Measurements from ENCODE around the gene FKBP8.
"Not testable (repeated sequence)": the region's sequence is repeated elsewhere in the genome, so short reads cannot be mapped to it uniquely, and the experiment has no call there.

GRCh38 chr19:18522862-18523440, 20.4 kb downstream of the FKBP8 start:
- TF ChIP-seq MAX (IDR thresholded peaks at IDR 0.05); CTCF (IDR thresholded peaks at IDR 0.05 in 2 of 3, conservative IDR thresholded peaks at IDR 0.05 in 1 of 3; ENCODE audit: borderline replicate concordance in 1 of 3, insufficient read depth in 1 of 3, low read depth in 2 of 3, low read length in 2 of 3); EZH2phosphoT487 (IDR thresholded peaks at IDR 0.05; ENCODE audit: borderline replicate concordance); CEBPB (IDR thresholded peaks at IDR 0.05; ENCODE audit: low read depth); ATF3 (IDR thresholded peaks at IDR 0.05); EZH2 (IDR thresholded peaks at IDR 0.05); POLR2A (IDR thresholded peaks at IDR 0.05; ENCODE audit: borderline replicate concordance, extremely low read depth, insufficient read depth, insufficient read length): not testable (repeated sequence)
- TF ChIP-seq, protein P1, sequence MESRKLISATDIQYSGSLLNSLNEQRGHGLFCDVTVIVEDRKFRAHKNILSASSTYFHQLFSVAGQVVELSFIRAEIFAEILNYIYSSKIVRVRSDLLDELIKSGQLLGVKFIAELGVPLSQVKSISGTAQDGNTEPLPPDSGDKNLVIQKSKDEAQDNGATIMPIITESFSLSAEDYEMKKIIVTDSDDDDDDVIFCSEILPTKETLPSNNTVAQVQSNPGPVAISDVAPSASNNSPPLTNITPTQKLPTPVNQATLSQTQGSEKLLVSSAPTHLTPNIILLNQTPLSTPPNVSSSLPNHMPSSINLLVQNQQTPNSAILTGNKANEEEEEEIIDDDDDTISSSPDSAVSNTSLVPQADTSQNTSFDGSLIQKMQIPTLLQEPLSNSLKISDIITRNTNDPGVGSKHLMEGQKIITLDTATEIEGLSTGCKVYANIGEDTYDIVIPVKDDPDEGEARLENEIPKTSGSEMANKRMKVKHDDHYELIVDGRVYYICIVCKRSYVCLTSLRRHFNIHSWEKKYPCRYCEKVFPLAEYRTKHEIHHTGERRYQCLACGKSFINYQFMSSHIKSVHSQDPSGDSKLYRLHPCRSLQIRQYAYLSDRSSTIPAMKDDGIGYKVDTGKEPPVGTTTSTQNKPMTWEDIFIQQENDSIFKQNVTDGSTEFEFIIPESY (IDR thresholded peaks at IDR 0.05; ENCODE audit: extremely low read depth, insufficient replicate concordance, low read length) = not testable (repeated sequence)
- TF ChIP-seq, protein P2, sequence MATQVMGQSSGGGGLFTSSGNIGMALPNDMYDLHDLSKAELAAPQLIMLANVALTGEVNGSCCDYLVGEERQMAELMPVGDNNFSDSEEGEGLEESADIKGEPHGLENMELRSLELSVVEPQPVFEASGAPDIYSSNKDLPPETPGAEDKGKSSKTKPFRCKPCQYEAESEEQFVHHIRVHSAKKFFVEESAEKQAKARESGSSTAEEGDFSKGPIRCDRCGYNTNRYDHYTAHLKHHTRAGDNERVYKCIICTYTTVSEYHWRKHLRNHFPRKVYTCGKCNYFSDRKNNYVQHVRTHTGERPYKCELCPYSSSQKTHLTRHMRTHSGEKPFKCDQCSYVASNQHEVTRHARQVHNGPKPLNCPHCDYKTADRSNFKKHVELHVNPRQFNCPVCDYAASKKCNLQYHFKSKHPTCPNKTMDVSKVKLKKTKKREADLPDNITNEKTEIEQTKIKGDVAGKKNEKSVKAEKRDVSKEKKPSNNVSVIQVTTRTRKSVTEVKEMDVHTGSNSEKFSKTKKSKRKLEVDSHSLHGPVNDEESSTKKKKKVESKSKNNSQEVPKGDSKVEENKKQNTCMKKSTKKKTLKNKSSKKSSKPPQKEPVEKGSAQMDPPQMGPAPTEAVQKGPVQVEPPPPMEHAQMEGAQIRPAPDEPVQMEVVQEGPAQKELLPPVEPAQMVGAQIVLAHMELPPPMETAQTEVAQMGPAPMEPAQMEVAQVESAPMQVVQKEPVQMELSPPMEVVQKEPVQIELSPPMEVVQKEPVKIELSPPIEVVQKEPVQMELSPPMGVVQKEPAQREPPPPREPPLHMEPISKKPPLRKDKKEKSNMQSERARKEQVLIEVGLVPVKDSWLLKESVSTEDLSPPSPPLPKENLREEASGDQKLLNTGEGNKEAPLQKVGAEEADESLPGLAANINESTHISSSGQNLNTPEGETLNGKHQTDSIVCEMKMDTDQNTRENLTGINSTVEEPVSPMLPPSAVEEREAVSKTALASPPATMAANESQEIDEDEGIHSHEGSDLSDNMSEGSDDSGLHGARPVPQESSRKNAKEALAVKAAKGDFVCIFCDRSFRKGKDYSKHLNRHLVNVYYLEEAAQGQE (IDR thresholded peaks at IDR 0.05; ENCODE audit: low read depth) = not testable (repeated sequence)
